Liver (tissue), 9 donors: ENCODE results near the gene ZKSCAN1. TPM values are rescaled to one million over a fixed set of nuclear protein-coding genes. Genes with fewer than 3 reads are reported as not detected.
"Not testable (repeated sequence)": the region's sequence is repeated elsewhere in the genome, so short reads cannot be mapped to it uniquely, and the experiment has no call there.

ENCODE experiments used
- DNase-seq: peaks from one replicate; pipeline ENCODE4 v3.0.0-alpha.2; 2017; ENCODE audit warnings: low spot score
- H3K27ac ChIP-seq, 2 donors: one replicate each; pipeline ENCODE4 v1.7.0; 2013; ENCODE audit warnings: inconsistent platforms in 2 of 2, low read length in 2 of 2, control low read depth in 1 of 2, low read depth in 1 of 2, mild to moderate bottlenecking in 1 of 2
- H3K27me3 ChIP-seq, 4 donors: one replicate each; pipeline versions ENCODE4 v1.6.1 to v1.7.0; 2013; ENCODE audit warnings: low read length in 3 of 4, inconsistent platforms in 1 of 4, mild to moderate bottlenecking in 1 of 4, moderate library complexity in 1 of 4; ENCODE audit not compliant: control insufficient read depth in 4 of 4, insufficient read depth in 4 of 4
- H3K36me3 ChIP-seq, 4 donors: one replicate each; pipeline versions ENCODE4 v1.6.1 to v1.7.0; 2013; ENCODE audit warnings: low read length in 3 of 4, mild to moderate bottlenecking in 3 of 4, low read depth in 1 of 4, moderate library complexity in 1 of 4; ENCODE audit not compliant: control insufficient read depth in 4 of 4, insufficient read depth in 3 of 4
- H3K4me1 ChIP-seq, 4 donors: one replicate each; pipeline versions ENCODE4 v1.6.1 to v1.7.0; 2013; ENCODE audit warnings: low read length in 3 of 4, mild to moderate bottlenecking in 3 of 4, moderate library complexity in 1 of 4; ENCODE audit not compliant: control insufficient read depth in 4 of 4, insufficient read depth in 4 of 4
- H3K4me3 ChIP-seq, 3 donors: one replicate each; pipeline versions ENCODE4 v1.6.1 to v1.7.0; 2013; ENCODE audit warnings: low read length in 3 of 3, control low read depth in 1 of 3, low read depth in 1 of 3, mild to moderate bottlenecking in 1 of 3
- H3K9ac ChIP-seq, 2 donors: one replicate each; pipeline ENCODE4 v1.7.0; 2013; ENCODE audit warnings: low read length in 2 of 2, mild to moderate bottlenecking in 2 of 2, moderate library complexity in 2 of 2, control low read depth in 1 of 2, low read depth in 1 of 2
- H3K9me3 ChIP-seq, 4 donors: one replicate each; pipeline versions ENCODE4 v1.6.1 to v1.7.0; 2013; ENCODE audit warnings: low read length in 3 of 4; ENCODE audit not compliant: control insufficient read depth in 4 of 4
- CTCF ChIP-seq: fragments of 150-350 bp; IDR thresholded peaks from 2 replicates; pipeline ENCODE4 v1.5.1; 2017; ENCODE audit warnings: improper control_type of control experiment, low read depth, low read length; ENCODE audit not compliant: missing input control
- EGR1 ChIP-seq, 2 donors: IDR thresholded peaks; 2 replicates each; pipeline ENCODE4 v1.6.1; 2016 to 2018; ENCODE audit warnings: antibody characterized with exemption in 2 of 2, low read depth in 2 of 2
- FOXA1 ChIP-seq: IDR thresholded peaks from 2 replicates; pipeline ENCODE4 v1.6.1; 2016; ENCODE audit warnings: antibody characterized with exemption
- FOXA2 ChIP-seq: IDR thresholded peaks from 2 replicates; pipeline ENCODE4 v1.6.1; 2016; ENCODE audit warnings: antibody characterized with exemption
- GABPA ChIP-seq, 2 donors: IDR thresholded peaks in 1 of 2; conservative IDR thresholded peaks in 1 of 2; 2 replicates each; pipeline ENCODE4 v1.6.1; 2016; ENCODE audit warnings: antibody characterized with exemption in 2 of 2, mild to moderate bottlenecking in 1 of 2, moderate library complexity in 1 of 2
- HNF4A ChIP-seq, 2 donors: conservative IDR thresholded peaks; 2 replicates each; pipeline ENCODE4 v1.6.1; 2016; ENCODE audit warnings: antibody characterized with exemption in 2 of 2, mild to moderate bottlenecking in 2 of 2
- HNF4G ChIP-seq: IDR thresholded peaks from 2 replicates; pipeline ENCODE4 v1.6.1; 2016; ENCODE audit warnings: antibody characterized with exemption
- NR2F2 ChIP-seq: IDR thresholded peaks from 2 replicates; pipeline ENCODE4 v1.6.1; 2016; ENCODE audit warnings: antibody characterized with exemption
- RAD21 ChIP-seq, 2 donors: IDR thresholded peaks; 2 replicates each; pipeline ENCODE4 v1.6.1; 2016; ENCODE audit warnings: antibody characterized with exemption in 2 of 2, mild to moderate bottlenecking in 2 of 2
- RXRA ChIP-seq, 2 donors: IDR thresholded peaks; 2 replicates each; pipeline ENCODE4 v1.6.1; 2017 to 2018; ENCODE audit warnings: antibody characterized with exemption in 2 of 2, mild to moderate bottlenecking in 1 of 2
- SP1 ChIP-seq: IDR thresholded peaks from 2 replicates; pipeline ENCODE4 v1.6.1; 2018; ENCODE audit warnings: antibody characterized with exemption, mild to moderate bottlenecking
- YY1 ChIP-seq: IDR thresholded peaks from 2 replicates; pipeline ENCODE4 v1.6.1; 2016; ENCODE audit warnings: antibody characterized with exemption, mild to moderate bottlenecking
- WGBS: extraction: QIAGEN DNeasy Blood & Tissue Kit; methylation state at CpG from one replicate; pipeline ENCODE4 v1.1.7; 2013; 5-methylcytosine and 5-hydroxymethylcytosine counted together
- polyA plus RNA-seq, 2 donors: library from polyadenylated mRNA; stranded (reverse) in 1 of 2; unstranded in 1 of 2; fragments of 200-250 nt in 1 of 2; fragments of >200 nt in 1 of 2; fragmentation: Nextera tagmentation in 1 of 2; extraction: Ambion mirVana in 1 of 2; gene quantifications; one replicate each; pipeline versions ENCODE4 v1.2.1 to v1.2.3, GENCODE V29; 2013 to 2015
- total RNA-seq, 2 donors: library from RNA; depleted of rRNA; stranded (reverse); fragments of >200 nt; gene quantifications; one replicate each; pipeline ENCODE4 v1.2.3, GENCODE V29; 2014
- donor health status: healthy.
- donor health status: healthy.
- donor health status: healthy.
- donor health status: healthy.
- donor health status: healthy.

ZKSCAN1 gene
- total and polyA plus RNA-seq, 4 donors = 11.8 to 117 (median 30.1) TPM

GRCh38 chr7:99969298-99969697 lies 46.1 kb upstream of the ZKSCAN1 start:
- H3K27me3 ChIP-seq = no peaks in the 10 kb centered on the region
- TF ChIP-seq HNF4A (conservative IDR thresholded peaks at IDR 0.05) = peak; percentile 69
- TF ChIP-seq RAD21 (IDR thresholded peaks at IDR 0.05) = no peak
- TF ChIP-seq FOXA2 = no peak
- TF ChIP-seq HNF4G = no peak
- H3K36me3 ChIP-seq = peaks cover 2 to 38% (median 31%) of the 10 kb centered on the region in 4 donors
- DNase-seq = no peak
- no peak overlapping the region for H3K4me3 ChIP-seq
- WGBS = 75% methylated on average over 3 of the region's 3 CpGs
- H3K27ac ChIP-seq = no peak overlapping the region
- H3K4me1 ChIP-seq = peaks cover 16 to 40% (median 27%) of the 10 kb centered on the region in 4 donors
- H3K9me3 ChIP-seq = no peaks in the 10 kb centered on the region
- no peak overlapping the region for H3K9ac ChIP-seq

- 15% methylated on average over 1 of the region's 1 CpG for WGBS
- not testable (repeated sequence) for DNase-seq
These were observed 45.6 kb upstream of the ZKSCAN1 start for GRCh38 chr7:99969813-99970212.

GRCh38 chr7:99971242-99971641 lies 44.2 kb upstream of the ZKSCAN1 start:
- Histone ChIP-seq H3K4me1 (peaks cover 17 to 41% (median 27%) of the 10 kb centered on the region in 4 donors), H3K27ac (peak overlapping the region; percentile 11 to 35), H3K9ac (no peak overlapping the region), H3K27me3 (no peaks in the 10 kb centered on the region), H3K9me3 (no peaks in the 10 kb centered on the region), H3K36me3 (peaks cover 2 to 31% (median 27%) of the 10 kb centered on the region in 4 donors), H3K4me3 (no peak overlapping the region)
- no peak for DNase-seq
- TF ChIP-seq GABPA (IDR thresholded peaks at IDR 0.05 in 1 of 2, conservative IDR thresholded peaks at IDR 0.05 in 1 of 2) (peak in 1 of 2 donors; percentile 15), HNF4A (conservative IDR thresholded peaks at IDR 0.05) (peak in 1 of 2 donors; percentile 35), EGR1 (IDR thresholded peaks at IDR 0.05; ENCODE audit: low read depth in 2 of 2) (no peak), FOXA2 (peak; percentile 16), NR2F2 (no peak), SP1 (peak; percentile 16), FOXA1 (no peak), RXRA (IDR thresholded peaks at IDR 0.05) (peak in 1 of 2 donors; percentile 40), CTCF (no peak)
- 45% methylated on average over 4 of the region's 4 CpGs for WGBS

More at GRCh38 chr7:99969813-99970212, 45.6 kb upstream of the ZKSCAN1 start:
- not testable (repeated sequence) for H3K4me3 ChIP-seq, H3K27ac ChIP-seq, H3K27me3 ChIP-seq, H3K9ac ChIP-seq, H3K9me3 ChIP-seq
- H3K4me1 ChIP-seq = peaks cover 16 to 40% (median 27%) of the 10 kb centered on the region in 4 donors
- TF ChIP-seq RAD21 (IDR thresholded peaks at IDR 0.05) (peak in 1 of 2 donors; percentile 5), RXRA (IDR thresholded peaks at IDR 0.05) (peak in 1 of 2 donors; percentile 34)
- H3K36me3 ChIP-seq = peaks cover 2 to 38% (median 31%) of the 10 kb centered on the region in 4 donors

GRCh38 chr7:99973817-99974216 lies 41.6 kb upstream of the ZKSCAN1 start:
- Histone ChIP-seq H3K4me1 (peaks cover 22 to 50% (median 33%) of the 10 kb centered on the region in 4 donors), H3K4me3 (peak overlapping the region; percentile 34 to 82 (median 42)), H3K27ac (peak overlapping the region in 1 of 2 donors; percentile 35), H3K9ac (peak overlapping the region in 1 of 2 donors; percentile 14)
- H3K9me3 ChIP-seq, DNase-seq, H3K36me3 ChIP-seq, H3K27me3 ChIP-seq: not testable (repeated sequence)
- TF ChIP-seq RXRA (IDR thresholded peaks at IDR 0.05) = peak in 1 of 2 donors; percentile 50
- peak in 1 of 2 donors; percentile 33 for TF ChIP-seq HNF4A (conservative IDR thresholded peaks at IDR 0.05)
- TF ChIP-seq YY1 = peak; percentile 20
- peak; percentile 6 for TF ChIP-seq SP1
- TF ChIP-seq NR2F2 = peak; percentile 63
- 32% methylated on average over 7 of the region's 7 CpGs for WGBS
